WERI-Rb-1 (cell line): ENCODE data around the gene IL6R.

ENCODE experiments used
- DNase-seq: peaks from one replicate; pipeline ENCODE4 v3.0.0-alpha.2; 2020
- H3K27ac ChIP-seq: fragments of 250-450 bp; sonication (Bioruptor Pico); 2 replicates; pipeline ENCODE4 v1.5.1; 2020; ENCODE audit warnings: mild to moderate bottlenecking, moderate library complexity
- H3K27me3 ChIP-seq: fragments of 250-450 bp; sonication (Bioruptor Pico); 2 replicates; pipeline ENCODE4 v1.5.1; 2021; ENCODE audit warnings: mild to moderate bottlenecking, low read depth, moderate library complexity; ENCODE audit not compliant: insufficient read depth, severe bottlenecking
- H3K36me3 ChIP-seq: fragments of 250-450 bp; sonication (Bioruptor Pico); 2 replicates; pipeline ENCODE4 v1.5.1; 2020; ENCODE audit warnings: mild to moderate bottlenecking, moderate library complexity
- H3K4me3 ChIP-seq: 2 replicates; pipeline ENCODE4 v1.5.1; 2011; ENCODE audit warnings: low read depth, mild to moderate bottlenecking, control low read depth, low read length
- H3K9me3 ChIP-seq: fragments of 250-450 bp; sonication (Bioruptor Pico); 2 replicates; pipeline ENCODE4 v1.5.1; 2021; ENCODE audit warnings: mild to moderate bottlenecking, moderate library complexity; ENCODE audit not compliant: severe bottlenecking
- TF ChIP-seq, protein P1 (sequence below): IDR thresholded peaks from 2 replicates; pipeline ENCODE4 v1.5.1; 2011; ENCODE audit warnings: low read depth, mild to moderate bottlenecking, control low read depth, inconsistent platforms, low read length

The IL6R gene

DNA sequence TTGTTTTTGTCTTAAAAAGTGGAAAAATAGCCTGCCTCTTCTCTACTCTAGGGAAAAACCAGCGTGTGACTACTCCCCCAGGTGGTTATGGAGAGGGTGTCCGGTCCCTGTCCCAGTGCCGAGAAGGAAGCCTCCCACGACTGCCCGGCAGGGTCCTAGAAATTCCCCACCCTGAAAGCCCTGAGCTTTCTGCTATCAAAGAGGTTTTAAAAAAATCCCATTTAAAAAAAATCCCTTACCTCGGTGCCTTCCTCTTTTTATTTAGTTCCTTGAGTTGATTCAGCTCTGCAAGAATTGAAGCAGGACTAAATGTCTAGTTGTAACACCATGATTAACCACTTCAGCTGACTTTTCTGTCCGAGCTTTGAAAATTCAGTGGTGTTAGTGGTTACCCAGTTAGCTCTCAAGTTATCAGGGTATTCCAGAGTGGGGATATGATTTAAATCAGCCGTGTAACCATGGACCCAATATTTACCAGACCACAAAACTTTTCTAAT is 61.8 kb downstream of the IL6R start:
- no peak overlapping the region for H3K4me3 ChIP-seq
- H3K27me3 ChIP-seq, result peaks cover 100% of the 10 kb centered on the region
- DNase-seq, result peak; percentile 42
- H3K9me3 ChIP-seq, result peaks cover 14% of the 10 kb centered on the region
- TF ChIP-seq, protein P1, sequence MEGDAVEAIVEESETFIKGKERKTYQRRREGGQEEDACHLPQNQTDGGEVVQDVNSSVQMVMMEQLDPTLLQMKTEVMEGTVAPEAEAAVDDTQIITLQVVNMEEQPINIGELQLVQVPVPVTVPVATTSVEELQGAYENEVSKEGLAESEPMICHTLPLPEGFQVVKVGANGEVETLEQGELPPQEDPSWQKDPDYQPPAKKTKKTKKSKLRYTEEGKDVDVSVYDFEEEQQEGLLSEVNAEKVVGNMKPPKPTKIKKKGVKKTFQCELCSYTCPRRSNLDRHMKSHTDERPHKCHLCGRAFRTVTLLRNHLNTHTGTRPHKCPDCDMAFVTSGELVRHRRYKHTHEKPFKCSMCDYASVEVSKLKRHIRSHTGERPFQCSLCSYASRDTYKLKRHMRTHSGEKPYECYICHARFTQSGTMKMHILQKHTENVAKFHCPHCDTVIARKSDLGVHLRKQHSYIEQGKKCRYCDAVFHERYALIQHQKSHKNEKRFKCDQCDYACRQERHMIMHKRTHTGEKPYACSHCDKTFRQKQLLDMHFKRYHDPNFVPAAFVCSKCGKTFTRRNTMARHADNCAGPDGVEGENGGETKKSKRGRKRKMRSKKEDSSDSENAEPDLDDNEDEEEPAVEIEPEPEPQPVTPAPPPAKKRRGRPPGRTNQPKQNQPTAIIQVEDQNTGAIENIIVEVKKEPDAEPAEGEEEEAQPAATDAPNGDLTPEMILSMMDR, result peak; percentile 71
- H3K36me3 ChIP-seq, result no peaks in the 10 kb centered on the region
- H3K27ac ChIP-seq, result no peak overlapping the region

DNA sequence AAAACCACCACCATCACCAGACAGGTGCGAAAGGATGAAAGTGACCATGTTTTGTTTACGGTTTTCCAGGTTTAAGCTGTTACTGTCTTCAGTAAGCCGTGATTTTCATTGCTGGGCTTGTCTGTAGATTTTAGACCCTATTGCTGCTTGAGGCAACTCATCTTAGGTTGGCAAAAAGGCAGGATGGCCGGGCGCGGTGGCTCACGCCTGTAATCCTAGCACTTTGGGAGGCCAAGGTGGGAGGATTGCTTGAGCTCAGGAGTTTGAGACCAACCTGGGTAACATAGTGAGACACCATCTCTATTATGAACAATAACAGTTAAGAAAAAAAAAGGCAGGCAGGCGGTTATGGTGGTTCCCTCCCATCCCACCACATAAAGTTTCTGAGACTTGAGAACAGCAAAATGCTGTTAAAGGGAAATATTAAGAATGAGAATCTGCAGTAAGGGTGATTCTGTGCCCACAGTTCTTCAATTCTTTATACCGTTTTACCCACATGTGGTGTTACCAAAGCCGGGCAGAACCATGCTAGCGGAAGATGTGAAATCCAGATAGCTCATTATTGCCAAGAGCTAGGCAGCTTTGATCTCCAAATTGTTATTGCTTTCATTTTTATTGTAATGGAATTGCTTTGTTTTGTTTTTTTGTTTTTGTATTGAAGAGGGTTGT is 62.4 kb downstream of the IL6R start:
- no peak for DNase-seq

DNA sequence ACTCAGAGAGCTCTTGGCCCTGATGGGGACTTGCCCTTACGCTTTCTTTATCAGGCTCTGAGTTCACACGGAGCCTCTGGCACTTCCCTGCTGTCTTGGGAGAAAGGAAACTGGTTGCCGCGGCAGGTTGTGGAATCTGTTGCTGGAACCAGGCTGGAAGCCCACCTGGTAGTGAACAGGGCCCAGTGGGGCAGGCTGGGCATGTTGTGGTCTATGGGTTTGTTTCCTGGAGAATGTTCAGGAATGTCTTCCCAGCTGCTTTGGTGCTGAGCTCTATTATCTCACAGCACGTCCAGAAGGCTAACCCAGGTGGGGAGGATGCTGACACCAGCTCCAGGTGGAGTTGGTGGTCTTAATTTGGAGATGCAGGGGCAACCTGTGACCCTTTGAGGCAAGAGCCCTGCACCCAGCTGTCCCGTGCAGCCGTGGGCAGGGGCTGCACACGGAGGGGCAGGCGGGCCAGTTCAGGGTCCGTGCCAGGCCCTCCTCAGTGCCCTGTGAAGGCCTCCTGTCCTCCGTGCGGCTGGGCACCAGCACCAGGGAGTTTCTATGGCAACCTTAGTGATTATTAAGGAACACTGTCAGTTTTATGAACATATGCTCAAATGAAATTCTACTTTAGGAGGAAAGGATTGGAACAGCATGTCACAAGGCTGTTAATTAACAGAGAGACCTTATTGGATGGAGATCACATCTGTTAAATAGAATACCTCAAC is 63.5 kb downstream of the IL6R start:
- no peak for DNase-seq
- H3K4me3 ChIP-seq, result no peak overlapping the region
- peaks cover 100% of the 10 kb centered on the region for H3K27me3 ChIP-seq
- peaks cover under 1% of the 10 kb centered on the region for H3K9me3 ChIP-seq
- H3K36me3 ChIP-seq, result no peaks in the 10 kb centered on the region
- TF ChIP-seq, protein P1, result no peak
- H3K27ac ChIP-seq, result no peak overlapping the region

More for the DNA sequence above, 62.4 kb downstream of the IL6R start:
- no peak overlapping the region for H3K4me3 ChIP-seq
- no peak overlapping the region for H3K27ac ChIP-seq
- H3K36me3 ChIP-seq, result no peaks in the 10 kb centered on the region
- TF ChIP-seq, protein P1, result no peak
- peaks cover 100% of the 10 kb centered on the region for H3K27me3 ChIP-seq
- peaks cover 12% of the 10 kb centered on the region for H3K9me3 ChIP-seq

DNA sequence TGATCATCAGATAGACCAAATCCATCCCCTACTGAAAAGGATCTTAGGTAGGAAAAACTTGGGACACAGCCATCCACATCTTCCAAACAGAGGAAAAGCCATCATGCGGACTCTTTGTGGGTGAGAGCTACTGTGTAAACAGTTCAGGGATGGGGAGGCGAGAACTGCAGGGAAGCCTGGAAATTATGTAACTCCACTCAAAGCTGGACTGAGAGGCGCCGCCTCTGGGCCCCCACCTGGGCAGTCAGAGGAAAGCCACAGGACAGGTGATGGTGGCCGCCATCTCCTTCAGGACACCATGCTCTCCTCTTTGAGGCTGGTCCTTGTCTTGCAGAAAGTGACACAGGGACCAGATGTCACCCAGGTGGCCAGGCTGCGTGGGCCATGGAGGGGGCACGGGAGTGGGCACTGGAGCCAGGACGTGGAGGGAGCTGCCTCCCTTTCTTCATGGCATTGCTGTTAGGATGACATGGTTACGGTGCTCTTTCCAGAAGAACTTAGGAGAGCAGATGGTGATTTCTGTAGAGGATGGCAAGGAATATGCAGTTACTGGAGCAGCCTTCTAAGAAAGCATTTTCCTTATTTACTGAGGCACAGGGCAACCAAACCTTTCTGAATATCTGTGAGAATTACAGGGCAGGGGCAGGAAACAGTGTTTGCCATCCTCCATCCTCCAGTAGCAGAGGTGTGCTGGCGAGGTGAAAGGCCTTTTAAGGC is 64.9 kb downstream of the IL6R start:
- Histone ChIP-seq H3K27ac (no peak overlapping the region), H3K27me3 (peaks cover 100% of the 10 kb centered on the region), H3K36me3 (no peaks in the 10 kb centered on the region), H3K4me3 (no peak overlapping the region), H3K9me3 (no peaks in the 10 kb centered on the region)
- no peak for DNase-seq
- TF ChIP-seq, protein P1, result no peak

DNA sequence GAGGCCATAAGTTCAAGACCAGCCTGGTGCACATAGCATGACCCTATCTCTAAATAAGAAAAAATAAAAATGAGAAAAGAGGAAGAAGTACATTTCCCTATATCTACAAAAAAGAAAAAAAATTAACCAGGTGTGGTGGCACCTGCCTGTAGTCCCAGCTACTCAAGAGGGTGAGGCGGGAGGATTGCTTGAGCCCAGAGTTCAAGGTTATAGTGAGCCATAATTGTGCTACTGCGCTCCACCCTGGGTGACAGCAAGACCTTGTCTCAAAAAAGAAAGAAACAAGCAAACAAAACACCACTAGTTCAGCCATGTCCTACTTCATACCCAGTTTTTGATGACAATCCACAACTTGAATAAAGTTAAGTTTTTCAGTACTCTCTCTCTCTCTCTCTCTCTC is 66.2 kb downstream of the IL6R start:
- no peak overlapping the region for H3K27ac ChIP-seq
- peaks cover 100% of the 10 kb centered on the region for H3K27me3 ChIP-seq
- no peak overlapping the region for H3K4me3 ChIP-seq
- no peaks in the 10 kb centered on the region for H3K9me3 ChIP-seq
- DNase-seq, result no peak
- no peaks in the 10 kb centered on the region for H3K36me3 ChIP-seq
- TF ChIP-seq, protein P1, result no peak
